ES-I3 (cell line): ENCODE data around the gene LRRC45.
"Not testable (repeated sequence)": the region's sequence is repeated elsewhere in the genome, so short reads cannot be mapped to it uniquely, and the experiment has no call there.

Source experiments
- H3K36me3 ChIP-seq: 2 replicates; pipeline ENCODE4 v1.6.1; 2013; ENCODE audit warnings: mild to moderate bottlenecking, low read length, control low read depth, moderate library complexity; ENCODE audit not compliant: insufficient read depth
- H3K4me1 ChIP-seq: 2 replicates; pipeline ENCODE4 v1.6.1; 2013; ENCODE audit warnings: mild to moderate bottlenecking, control low read depth, low read length; ENCODE audit not compliant: insufficient read depth
- H3K9ac ChIP-seq: 2 replicates; pipeline ENCODE4 v1.6.1; 2013; ENCODE audit warnings: low read depth, mild to moderate bottlenecking, low read length, moderate library complexity
- H3K9me3 ChIP-seq: 2 replicates; pipeline ENCODE4 v1.6.1; 2013; ENCODE audit warnings: mild to moderate bottlenecking, low read length, moderate library complexity; ENCODE audit not compliant: control insufficient read depth, insufficient read depth

LRRC45 gene

DNA sequence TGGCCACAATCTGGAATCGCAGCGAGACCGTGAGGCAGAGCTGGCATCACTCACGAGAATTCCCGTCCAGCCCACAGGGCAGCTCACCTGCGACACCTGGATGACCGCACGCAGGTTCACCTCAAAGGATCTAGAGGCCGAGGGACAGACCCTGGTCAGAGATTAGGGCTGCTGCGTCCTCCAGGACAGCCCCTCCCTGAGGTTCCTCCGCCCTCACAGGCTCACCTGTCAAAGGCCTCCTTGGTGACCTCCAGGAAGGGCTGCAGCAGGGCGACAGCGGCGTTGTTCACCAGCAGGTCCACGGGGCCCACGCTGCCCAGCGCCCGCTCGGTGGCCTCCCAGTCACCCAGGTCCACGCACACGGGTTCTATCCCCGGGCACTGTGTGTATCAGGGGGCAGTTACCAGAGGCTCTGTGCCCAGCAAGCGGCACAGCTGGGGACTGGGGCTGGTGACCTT is 13.6 kb downstream of the LRRC45 start:
- peaks cover 2% of the 10 kb centered on the region; the same call in 1 of the 2 replicates for H3K4me1 ChIP-seq
- peak overlapping the region; percentile 87 for H3K9ac ChIP-seq
- no peaks in the 10 kb centered on the region for H3K9me3 ChIP-seq
- no peaks in the 10 kb centered on the region for H3K36me3 ChIP-seq

DNA sequence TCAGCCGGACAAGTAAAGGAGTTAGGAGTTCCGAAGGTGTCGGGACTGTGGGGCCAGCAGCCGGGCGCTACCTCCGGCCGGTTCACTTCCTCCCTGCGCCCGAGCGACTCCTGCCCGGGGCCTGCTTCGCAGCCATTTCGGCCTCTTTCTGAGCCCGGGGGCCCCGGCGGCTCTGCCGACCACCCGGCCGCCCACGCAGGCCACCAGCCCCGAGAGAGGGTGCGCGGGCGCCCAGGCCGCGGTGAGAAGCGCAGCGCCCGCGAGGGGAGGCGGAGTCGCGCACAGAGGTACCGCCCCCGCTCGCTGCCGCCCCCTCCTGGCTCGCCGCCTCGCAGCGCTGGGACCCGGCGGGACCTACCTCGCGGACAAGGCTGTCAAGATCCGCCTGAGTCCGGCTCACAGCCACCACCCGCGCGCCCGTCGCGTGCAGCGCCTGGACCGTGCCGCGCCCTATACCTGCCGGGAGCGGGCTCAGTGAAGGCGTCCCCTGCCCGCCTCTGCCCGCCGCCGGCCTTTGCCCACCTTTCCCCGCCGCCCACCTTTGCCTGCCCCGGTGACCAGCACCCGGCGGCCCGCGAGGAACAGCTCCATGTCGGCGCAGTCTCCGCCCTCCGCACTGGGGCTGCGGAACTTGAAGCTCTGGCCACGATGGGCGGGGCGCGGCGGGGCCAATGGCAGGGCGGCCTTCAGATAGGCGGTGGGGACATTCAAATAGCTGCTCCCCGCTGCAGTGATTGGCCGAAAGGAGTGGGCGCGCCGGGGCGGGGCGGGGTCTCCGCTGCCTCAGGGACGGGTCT is 14.2 kb downstream of the LRRC45 start, which contains the start of gene DCXR:
Gene DCXR, minus strand, starts transcription at position 606 of the 797 bp plus-strand sequence. Its CDS starts 15 bp downstream, at position 591.
- Histone ChIP-seq H3K9me3 (no peaks in the 10 kb centered on the region), H3K4me1 (peaks cover 2% of the 10 kb centered on the region; the same call in 1 of the 2 replicates), H3K9ac (peak within 1 kb of the TSS; percentile 87), H3K36me3 (no peaks in the 10 kb centered on the region)

DNA sequence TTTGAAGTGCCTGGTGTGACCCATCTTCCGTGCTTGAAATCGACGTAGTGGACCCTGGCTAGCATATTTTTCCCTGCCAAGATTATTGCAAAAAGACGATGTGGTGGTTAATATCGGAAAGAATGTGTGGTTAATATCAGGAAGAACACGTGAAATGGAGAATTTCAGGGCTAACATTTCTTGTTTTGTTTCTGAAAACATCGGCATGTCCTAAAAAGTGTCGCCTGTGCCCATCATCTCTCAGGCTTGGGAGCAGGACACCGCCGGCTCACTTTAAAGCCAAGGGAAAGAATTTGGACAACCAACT is 14.7 kb downstream of the LRRC45 start:
- Histone ChIP-seq H3K36me3 (no peaks in the 10 kb centered on the region), H3K4me1 (peaks cover 3% of the 10 kb centered on the region; the same call in 1 of the 2 replicates), H3K9ac (peak overlapping the region; percentile 87; the same call in 1 of the 2 replicates), H3K9me3 (no peaks in the 10 kb centered on the region)

DNA sequence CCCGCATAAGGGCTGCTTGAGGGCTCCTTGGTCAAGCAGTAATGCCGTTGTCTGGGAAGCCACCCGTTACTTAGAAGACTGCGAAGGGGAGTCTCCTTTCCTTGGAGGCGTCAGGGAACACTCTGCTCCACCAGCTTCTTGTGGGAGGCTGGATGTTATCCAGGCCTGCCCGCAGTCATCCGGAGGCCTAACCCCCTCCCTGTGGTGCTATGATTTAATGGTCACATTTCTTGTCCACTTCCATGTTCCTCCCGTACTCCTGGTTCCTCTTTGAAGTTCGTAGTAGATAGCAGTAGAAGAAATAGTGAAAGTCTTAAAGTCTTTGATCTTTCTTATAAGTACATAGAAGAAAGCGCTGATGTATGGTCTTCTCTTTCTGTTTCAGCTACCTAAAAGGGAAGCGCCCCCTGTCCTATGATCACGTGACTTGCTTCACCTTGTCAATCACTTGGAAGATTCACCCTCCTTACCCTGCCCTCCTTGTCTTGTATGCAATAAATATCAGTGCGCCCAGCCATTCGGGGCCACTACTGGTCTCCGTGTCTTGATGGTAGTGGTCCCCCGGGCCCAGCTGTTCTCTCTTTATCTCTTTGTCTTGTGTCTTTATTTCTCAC is 15.8 kb downstream of the LRRC45 start:
- H3K4me1 ChIP-seq: peaks cover 11% of the 10 kb centered on the region; the same call in 1 of the 2 replicates
- H3K9me3 ChIP-seq, H3K9ac ChIP-seq, H3K36me3 ChIP-seq: not testable (repeated sequence)

DNA sequence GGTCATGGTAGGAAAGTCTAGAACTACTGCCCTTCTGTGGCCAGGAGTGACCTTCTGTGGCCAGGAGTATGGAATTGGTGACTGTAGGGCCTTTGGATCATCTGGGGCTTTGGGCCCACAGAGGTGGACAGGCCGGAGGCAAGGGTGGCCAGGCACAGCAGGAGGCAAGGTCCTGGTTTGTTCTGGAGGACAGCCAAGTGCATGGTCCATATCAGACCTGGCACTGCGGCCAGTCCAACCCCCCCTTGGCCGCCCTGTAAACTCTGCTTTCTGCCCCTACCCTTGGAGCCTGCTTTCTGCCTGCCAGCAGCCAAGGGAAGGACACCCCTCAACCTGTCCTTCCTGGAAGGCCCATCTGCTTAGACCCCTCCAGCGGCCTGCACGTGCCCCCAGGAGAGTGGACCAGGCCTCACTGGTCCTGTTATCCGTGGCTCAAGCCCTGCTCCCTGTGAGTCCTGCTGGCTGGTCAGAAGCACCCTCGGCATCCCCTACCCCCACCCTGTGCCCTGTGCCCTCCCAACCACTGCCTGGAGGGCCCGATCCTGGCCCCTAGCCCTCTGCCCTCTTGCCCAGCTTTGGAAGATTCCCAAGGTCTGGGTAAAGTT is 16.7 kb downstream of the LRRC45 start:
- Histone ChIP-seq H3K36me3 (no peaks in the 10 kb centered on the region), H3K9me3 (no peaks in the 10 kb centered on the region), H3K9ac (no peak overlapping the region), H3K4me1 (peaks cover 13% of the 10 kb centered on the region; the same call in 1 of the 2 replicates)

DNA sequence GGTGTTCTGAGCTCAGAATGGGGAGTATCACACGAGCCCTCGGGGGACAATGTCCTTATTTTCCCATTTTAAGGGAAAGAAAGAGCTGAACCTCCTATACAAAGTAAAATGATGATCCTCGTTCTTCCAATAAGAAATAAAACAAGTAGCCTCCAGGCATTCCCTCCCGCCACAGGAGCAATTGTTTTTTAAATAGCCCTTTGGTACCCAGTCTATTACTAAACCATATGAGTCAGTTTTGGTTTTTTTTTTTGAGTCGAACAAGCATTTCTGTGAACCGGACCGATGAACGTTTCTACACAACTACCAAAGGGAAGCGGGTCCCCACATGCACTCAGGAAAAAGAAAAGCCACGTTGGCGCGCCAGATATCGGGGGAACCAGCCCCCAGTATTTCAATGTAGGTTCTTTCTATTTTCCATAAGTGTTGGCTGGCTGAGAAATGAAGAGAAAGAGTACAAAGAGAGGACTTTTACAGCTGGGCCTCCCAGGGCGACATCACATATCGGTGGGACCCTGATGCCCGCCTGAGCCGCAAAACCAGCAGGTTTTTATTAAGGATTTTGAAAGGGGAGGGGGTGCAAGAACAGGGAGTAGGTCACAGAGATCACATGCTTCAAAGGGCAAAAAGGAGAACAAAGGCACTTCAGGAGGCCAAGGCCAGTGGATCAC is 18.2 kb downstream of the LRRC45 start:
- H3K36me3 ChIP-seq: no peaks in the 10 kb centered on the region
- H3K9ac ChIP-seq: no peak overlapping the region
- no peaks in the 10 kb centered on the region for H3K9me3 ChIP-seq
- peaks cover 13% of the 10 kb centered on the region; the same call in 1 of the 2 replicates for H3K4me1 ChIP-seq

DNA sequence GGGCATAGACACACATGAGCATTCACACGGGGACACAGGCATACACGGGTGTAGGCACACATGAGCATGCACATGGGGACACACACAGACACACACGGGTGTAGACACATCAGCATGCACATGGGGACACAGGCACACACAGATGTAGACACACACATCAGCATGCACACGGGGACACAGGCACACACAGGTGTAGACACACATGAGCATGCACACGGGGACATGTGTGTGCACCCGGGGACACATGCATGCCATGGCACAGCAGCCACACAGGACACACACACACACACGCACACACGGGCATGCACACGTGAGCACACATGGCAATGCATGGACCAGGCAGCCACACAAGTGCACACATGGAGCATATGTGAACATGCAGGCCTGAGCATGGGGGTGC is 19.5 kb downstream of the LRRC45 start:
- H3K9me3 ChIP-seq: no peaks in the 10 kb centered on the region
- H3K36me3 ChIP-seq: no peaks in the 10 kb centered on the region
- peaks cover 13% of the 10 kb centered on the region; the same call in 1 of the 2 replicates for H3K4me1 ChIP-seq
- H3K9ac ChIP-seq: no peak overlapping the region

DNA sequence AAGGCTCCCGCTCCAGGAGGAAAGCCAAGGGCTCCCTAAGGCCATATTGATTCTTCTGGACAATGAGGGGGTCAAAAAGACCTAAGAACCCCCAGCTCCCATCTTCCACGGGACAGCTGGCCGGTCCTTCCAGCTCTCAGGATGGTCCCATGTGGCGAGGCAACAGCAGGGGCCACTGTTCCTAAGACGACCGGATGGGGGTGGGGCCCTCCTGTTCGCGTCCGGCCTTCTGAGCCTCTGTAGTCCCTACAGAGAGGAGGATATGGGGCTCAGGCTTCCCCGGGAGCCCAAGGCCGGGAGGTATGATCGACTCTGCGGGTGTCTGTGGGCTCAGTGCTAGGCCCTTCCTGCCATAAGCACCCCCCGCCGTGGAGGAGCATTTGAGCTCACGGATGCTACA is 20.4 kb downstream of the LRRC45 start:
- H3K9me3 ChIP-seq: no peaks in the 10 kb centered on the region
- peaks cover 13% of the 10 kb centered on the region; the same call in 1 of the 2 replicates for H3K4me1 ChIP-seq
- peaks cover 2% of the 10 kb centered on the region; the same call in 1 of the 2 replicates for H3K36me3 ChIP-seq
- H3K9ac ChIP-seq: no peak overlapping the region

DNA sequence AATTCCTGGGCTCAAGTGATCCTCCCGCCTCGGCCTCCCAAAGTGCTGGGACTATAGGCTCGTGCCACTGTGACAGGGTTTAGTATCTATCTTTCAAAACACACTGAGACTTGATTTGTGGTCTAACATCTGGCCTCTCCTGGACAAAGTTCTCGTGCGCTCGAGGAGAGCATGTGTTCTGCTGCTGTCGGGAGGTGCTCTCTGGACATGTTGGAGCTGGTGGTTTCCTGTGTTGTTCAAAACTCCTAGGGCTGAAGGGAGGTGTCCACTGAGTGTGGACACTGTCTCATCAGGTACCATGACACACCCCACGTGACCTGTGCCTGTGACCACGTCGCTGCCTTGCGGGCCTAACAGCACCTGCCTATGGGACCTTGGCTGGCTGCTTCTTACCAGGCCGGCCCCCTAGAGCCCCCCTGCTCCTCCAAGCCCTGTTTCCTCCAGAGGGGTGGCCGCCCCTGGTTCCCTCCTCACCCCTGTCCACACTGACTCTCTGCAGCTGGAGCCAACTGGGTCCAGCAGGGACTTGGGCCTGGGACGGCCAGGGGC is 22.9 kb downstream of the LRRC45 start:
- H3K9me3 ChIP-seq: no peaks in the 10 kb centered on the region
- H3K4me1 ChIP-seq: peaks cover 13% of the 10 kb centered on the region; the same call in 1 of the 2 replicates
- H3K9ac ChIP-seq: no peak overlapping the region
- H3K36me3 ChIP-seq: peaks cover 2% of the 10 kb centered on the region; the same call in 1 of the 2 replicates

DNA sequence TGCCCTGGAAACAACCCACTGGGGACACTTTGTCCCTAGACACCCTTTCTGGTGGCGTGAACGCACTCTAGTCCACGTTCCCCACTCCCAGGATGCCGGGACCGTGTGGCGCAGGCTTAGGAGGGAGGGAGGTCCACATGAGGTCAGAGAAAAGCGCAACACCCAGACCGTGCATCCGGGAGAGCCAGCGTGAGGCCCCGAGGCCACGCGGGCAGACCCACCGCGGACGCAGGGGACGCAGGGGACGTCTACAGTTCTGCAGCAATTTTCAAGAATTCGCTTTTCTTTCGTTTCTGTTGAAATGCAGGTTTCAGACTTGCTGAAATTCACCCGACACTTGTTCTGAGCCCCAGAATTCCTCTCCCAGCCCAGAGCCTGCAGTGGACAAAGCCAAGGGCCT is 23.8 kb downstream of the LRRC45 start:
- H3K4me1 ChIP-seq: peaks cover 13% of the 10 kb centered on the region; the same call in 1 of the 2 replicates
- H3K36me3 ChIP-seq: peaks cover 2% of the 10 kb centered on the region; the same call in 1 of the 2 replicates
- no peak overlapping the region for H3K9ac ChIP-seq
- no peaks in the 10 kb centered on the region for H3K9me3 ChIP-seq

DNA sequence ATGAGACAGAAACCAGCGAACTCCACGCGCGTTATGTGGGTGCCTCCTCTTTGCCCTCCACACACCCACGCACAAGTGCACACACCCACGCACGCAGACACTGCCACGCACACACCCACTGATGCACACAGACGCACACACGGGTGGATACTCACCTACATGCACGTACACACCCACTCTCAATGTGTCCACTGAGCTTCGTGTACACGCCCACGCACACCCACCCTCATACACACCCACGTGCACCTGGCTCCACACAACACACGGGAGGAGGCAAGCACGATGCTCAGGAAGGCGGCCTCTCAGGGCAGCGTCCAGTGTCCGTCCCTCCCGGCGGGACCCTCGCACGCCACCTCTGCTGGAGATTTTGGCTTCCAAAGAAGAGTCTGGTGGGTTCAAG is 24.3 kb downstream of the LRRC45 start:
- H3K9ac ChIP-seq: no peak overlapping the region
- no peaks in the 10 kb centered on the region for H3K9me3 ChIP-seq
- peaks cover 2% of the 10 kb centered on the region; the same call in 1 of the 2 replicates for H3K36me3 ChIP-seq
- peaks cover 13% of the 10 kb centered on the region; the same call in 1 of the 2 replicates for H3K4me1 ChIP-seq

DNA sequence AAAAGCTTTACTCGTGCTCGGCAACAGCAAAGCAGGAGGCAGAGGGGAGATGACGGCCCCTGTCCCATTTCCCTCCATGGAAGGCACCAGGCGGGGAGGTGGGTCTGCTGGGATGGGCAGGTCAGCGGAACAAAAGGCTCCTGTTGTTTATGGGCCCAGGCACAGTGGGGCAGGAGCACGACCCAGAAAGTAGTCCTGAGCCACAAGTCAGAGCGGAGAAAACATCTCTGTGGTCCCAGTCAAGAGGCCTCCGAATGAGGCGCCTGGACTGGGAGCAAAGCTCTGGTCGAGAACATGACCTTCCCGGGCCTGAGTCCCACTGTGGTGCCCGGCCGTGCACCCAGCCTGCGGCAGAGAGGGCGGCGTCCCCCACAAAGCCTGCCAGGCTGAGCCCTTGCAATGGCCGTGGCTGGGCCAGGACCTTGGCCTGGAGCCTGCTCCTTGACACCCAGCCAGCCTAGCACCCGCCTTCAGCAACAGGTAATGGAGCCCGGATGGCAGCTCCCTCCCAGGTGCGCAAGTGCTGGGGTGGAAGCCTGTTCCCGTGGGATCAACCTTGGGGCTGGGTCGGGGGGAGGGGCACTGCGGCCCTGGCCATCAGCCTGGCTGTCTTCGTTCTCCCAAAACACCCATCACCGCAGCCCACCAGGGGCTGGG is 24.9 kb downstream of the LRRC45 start:
- H3K9ac ChIP-seq: no peak overlapping the region
- no peaks in the 10 kb centered on the region for H3K9me3 ChIP-seq
- H3K36me3 ChIP-seq: peaks cover 2% of the 10 kb centered on the region; the same call in 1 of the 2 replicates
- H3K4me1 ChIP-seq: peaks cover 10% of the 10 kb centered on the region; the same call in 1 of the 2 replicates

DNA sequence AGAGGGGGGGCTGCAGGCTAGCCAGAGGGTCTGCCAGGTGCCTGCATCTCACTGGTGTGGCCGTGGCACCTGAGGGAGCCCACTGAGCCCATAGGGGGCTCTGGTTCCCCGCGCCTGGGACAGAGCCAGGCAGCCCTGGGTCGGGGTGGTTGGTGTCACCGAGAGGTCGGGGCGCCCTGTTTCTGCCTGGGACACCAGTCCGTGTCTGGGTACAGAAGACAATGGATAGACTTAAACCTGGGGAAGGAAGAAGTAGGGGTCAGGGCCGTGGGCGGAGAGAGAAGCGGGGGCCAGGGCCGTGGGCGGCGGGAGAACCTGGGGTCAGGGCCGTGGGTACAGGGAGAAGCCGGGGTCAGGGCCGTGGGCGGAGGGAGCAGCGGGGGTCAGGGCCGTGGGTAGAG is 25.5 kb downstream of the LRRC45 start:
- Histone ChIP-seq H3K9ac (no peak overlapping the region), H3K36me3 (peaks cover 2% of the 10 kb centered on the region; the same call in 1 of the 2 replicates), H3K9me3 (no peaks in the 10 kb centered on the region), H3K4me1 (peaks cover 5% of the 10 kb centered on the region; the same call in 1 of the 2 replicates)
